T-cell (primary cell): ENCODE results near the gene WDFY4. TPM values are rescaled to one million over a fixed set of nuclear protein-coding genes. Genes with fewer than 3 reads are reported as not detected.

Source experiments
- ATAC-seq, 4 experiments: fragments of 200-7000 bp in 3 of 4; fragments of 150-1000 bp in 1 of 4; cut with Tn5 transposase; replicated peaks in 1 of 4; 1 replicate in 3 of 4; 2 replicates in 1 of 4; pipeline ENCODE4 v1.10.0; 2021; ENCODE audit warnings: moderate library complexity in 3 of 4, mild to moderate bottlenecking in 2 of 4, moderate number of reproducible peaks in 1 of 4
- CTCF ChIA-PET, 2 donors: fragments of 300-600 bp; sonication (Branson Sonifier 250); formaldehyde crosslinking; loops; one replicate each; lab custom pipeline; 2022; ENCODE audit warnings: antibody characterized with exemption in 2 of 2; lab: Charles Lee
- POLR2A ChIA-PET, 2 donors: fragments of 300-600 bp; sonication (Branson Sonifier 250); formaldehyde crosslinking; loops; one replicate each; lab custom pipeline; 2022; ENCODE audit warnings: antibody characterized with exemption in 2 of 2; lab: Charles Lee
- DNase-seq, 35 experiments: peaks; one replicate each; pipeline versions ENCODE4 v3.0.0 to v3.0.0-alpha.2; 2013 to 2023
- H3K27ac ChIP-seq: one replicate; pipeline ENCODE4 v1.5.1; 2013; ENCODE audit warnings: low read length
- H3K27me3 ChIP-seq, 2 experiments: replicated peaks in 1 of 2; 1 replicate in 1 of 2; 2 replicates in 1 of 2; pipeline versions ENCODE4 v1.6.1 to v1.7.0; 2013; ENCODE audit warnings: low read length in 1 of 2, mixed read lengths in 1 of 2; ENCODE audit not compliant: control insufficient read depth in 2 of 2, insufficient read depth in 2 of 2; ENCODE audit errors: extremely low read depth in 1 of 2
- H3K36me3 ChIP-seq, 2 donors: 1 replicate in 1 of 2; 2 replicates in 1 of 2; pipeline versions ENCODE4 v1.6.1 to v1.7.0; 2013; ENCODE audit warnings: low read length in 1 of 2; ENCODE audit not compliant: control insufficient read depth in 2 of 2, insufficient read depth in 1 of 2; ENCODE audit errors: extremely low read depth in 1 of 2
- H3K4me1 ChIP-seq, 2 experiments: 1 replicate in 1 of 2; 2 replicates in 1 of 2; pipeline versions ENCODE4 v1.6.1 to v1.7.0; 2013; ENCODE audit warnings: low read length in 2 of 2, mixed read lengths in 1 of 2; ENCODE audit not compliant: insufficient read depth in 2 of 2, control insufficient read depth in 1 of 2; ENCODE audit errors: extremely low read depth in 1 of 2
- H3K4me3 ChIP-seq, 2 donors: 1 replicate in 1 of 2; 2 replicates in 1 of 2; pipeline versions ENCODE4 v1.5.1 to v1.7.0; 2013; ENCODE audit warnings: mild to moderate bottlenecking in 2 of 2, low read length in 1 of 2, moderate library complexity in 1 of 2; ENCODE audit not compliant: control insufficient read depth in 1 of 2; ENCODE audit errors: extremely low read depth in 1 of 2
- H3K9me3 ChIP-seq: 2 replicates; pipeline ENCODE4 v1.7.0; 2013
- H3K27ac Mint-ChIP-seq, 2 donors: one replicate each; pipeline ENCODE4 v1.8.0; 2020 to 2021; ENCODE audit warnings: mild to moderate bottlenecking in 2 of 2, mixed read lengths in 2 of 2
- H3K27me3 Mint-ChIP-seq, 2 donors: one replicate each; pipeline ENCODE4 v1.8.0; 2021 to 2022; ENCODE audit warnings: mixed read lengths in 2 of 2
- H3K36me3 Mint-ChIP-seq: one replicate; pipeline ENCODE4 v1.8.0; 2021; ENCODE audit warnings: mixed read lengths
- H3K4me1 Mint-ChIP-seq, 3 donors: one replicate each; pipeline ENCODE4 v1.8.0; 2020 to 2022; ENCODE audit warnings: mixed read lengths in 3 of 3, mild to moderate bottlenecking in 1 of 3
- H3K4me3 Mint-ChIP-seq, 3 donors: one replicate each; pipeline ENCODE4 v1.8.0; 2020 to 2022; ENCODE audit warnings: mild to moderate bottlenecking in 3 of 3, mixed read lengths in 3 of 3, moderate library complexity in 3 of 3
- H3K9me3 Mint-ChIP-seq, 3 donors: one replicate each; pipeline ENCODE4 v1.8.0; 2020 to 2022; ENCODE audit warnings: mixed read lengths in 3 of 3
- WGBS: methylation state at CpG from one replicate; pipeline ENCODE4 v1.1.5; 2013; ENCODE audit warnings: missing lambda C conversion rate; ENCODE audit not compliant: insufficient coverage; 5-methylcytosine and 5-hydroxymethylcytosine counted together
- total RNA-seq, 35 experiments: library from RNA in 6 of 35; stranded (reverse) in 6 of 35; fragments of 120-200 nt in 1 of 35; gene quantifications; one replicate each; pipeline versions ENCODE4 v1.2.1 to v1.2.4 and lab custom pipeline; 2013 to 2026

WDFY4 gene
- total RNA-seq, 5 donors from 2014 or later (not counting 1 experiment from before 2014, with no cell fraction given), result 2.6 to 15.5 (median 4.2) TPM

DNA sequence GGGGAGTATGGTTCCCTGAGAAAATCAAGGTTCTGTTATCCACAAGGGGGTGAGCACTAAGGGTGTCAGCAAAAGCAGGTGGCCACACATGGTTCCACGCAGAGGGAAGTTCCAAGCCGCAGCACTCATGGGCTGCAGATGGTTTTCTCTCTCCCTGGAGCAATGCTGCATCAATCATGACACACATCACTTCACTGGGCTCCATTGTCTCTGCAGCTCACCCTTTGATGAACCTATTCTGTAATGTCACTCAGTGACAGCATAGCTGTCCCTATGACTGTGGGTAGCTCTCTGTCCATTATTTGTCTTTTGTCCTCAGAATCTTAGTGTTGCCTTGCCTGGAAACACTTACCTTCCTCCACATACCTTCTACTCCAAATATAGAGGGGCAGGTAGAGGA lies 220.2 kb downstream of the WDFY4 start:
- no CpG with 5 or more reads among the region's 2 CpGs for WGBS
- H3K36me3 Mint-ChIP-seq, result no peaks in the 10 kb centered on the region
- ChIA-PET POLR2A (no interaction called here), CTCF (no interaction called here)
- H3K9me3 Mint-ChIP-seq, result no peaks in the 10 kb centered on the region
- no peaks in the 10 kb centered on the region for H3K4me1 Mint-ChIP-seq
- no peak for ATAC-seq
- H3K36me3 ChIP-seq, result no peaks in the 10 kb centered on the region
- no peak overlapping the region for H3K4me3 Mint-ChIP-seq
- no peak overlapping the region for H3K4me3 ChIP-seq
- H3K9me3 ChIP-seq, result no peaks in the 10 kb centered on the region
- no peak overlapping the region for H3K27ac Mint-ChIP-seq
- H3K27me3 ChIP-seq, result peaks cover 0 to 11% of the 10 kb centered on the region in 2 experiments
- no peaks in the 10 kb centered on the region for H3K4me1 ChIP-seq
- H3K27me3 Mint-ChIP-seq, result no peaks in the 10 kb centered on the region
- H3K27ac ChIP-seq, result no peak overlapping the region
- no peak for DNase-seq

DNA sequence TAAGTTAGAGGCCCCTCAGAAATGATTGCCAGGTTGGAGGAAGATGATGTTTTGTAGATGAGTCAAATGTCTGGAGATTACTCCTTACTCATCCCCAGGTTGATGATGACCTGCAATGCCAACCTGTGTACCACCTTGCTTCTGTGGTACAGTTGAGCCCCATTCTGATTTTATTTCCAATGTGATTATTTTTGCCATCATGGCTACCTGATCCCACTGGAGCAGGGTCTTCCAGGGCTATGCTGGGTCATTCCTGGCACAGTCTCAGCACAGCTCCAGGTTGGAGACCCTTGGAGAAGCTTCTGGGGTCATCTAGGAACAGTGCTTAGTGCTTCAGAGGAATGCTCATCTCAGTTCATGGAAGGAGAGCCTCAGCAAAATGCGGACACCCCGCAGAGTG lies 220.6 kb downstream of the WDFY4 start:
- Mint-ChIP-seq H3K9me3 (no peaks in the 10 kb centered on the region), H3K27me3 (no peaks in the 10 kb centered on the region), H3K27ac (no peak overlapping the region), H3K4me3 (no peak overlapping the region), H3K36me3 (no peaks in the 10 kb centered on the region), H3K4me1 (no peaks in the 10 kb centered on the region)
- Histone ChIP-seq H3K27ac (no peak overlapping the region), H3K9me3 (no peaks in the 10 kb centered on the region), H3K36me3 (no peaks in the 10 kb centered on the region), H3K4me1 (no peaks in the 10 kb centered on the region), H3K4me3 (no peak overlapping the region), H3K27me3 (peaks cover 0 to 11% of the 10 kb centered on the region in 2 experiments)
- 87% methylated on average over 2 of the region's 2 CpGs for WGBS
- DNase-seq, result no peak
- ChIA-PET POLR2A (no interaction called here), CTCF (no interaction called here)
- ATAC-seq, result no peak

DNA sequence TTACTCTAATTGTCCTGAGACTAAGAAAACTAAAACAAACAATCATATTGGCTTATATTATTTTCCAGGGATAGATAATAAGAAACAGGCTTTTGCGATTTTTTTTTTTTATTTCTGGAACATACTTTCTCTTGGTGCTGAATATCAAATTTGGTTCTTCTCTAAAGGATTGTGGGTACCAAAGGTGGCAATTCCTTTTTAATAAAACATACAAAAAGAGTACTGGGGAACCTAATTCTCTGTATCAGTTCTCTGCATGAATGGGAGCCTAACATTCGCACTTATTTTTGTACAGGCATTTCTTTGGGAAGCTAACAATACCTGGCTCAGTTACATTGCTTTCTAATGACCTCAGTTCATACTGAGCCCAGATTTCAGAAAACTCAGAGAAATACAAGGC lies 222.2 kb downstream of the WDFY4 start:
- Mint-ChIP-seq H3K36me3 (no peaks in the 10 kb centered on the region), H3K27me3 (no peaks in the 10 kb centered on the region), H3K4me1 (no peaks in the 10 kb centered on the region), H3K4me3 (no peak overlapping the region), H3K27ac (no peak overlapping the region), H3K9me3 (no peaks in the 10 kb centered on the region)
- ATAC-seq, result no peak
- no peaks in the 10 kb centered on the region for H3K4me1 ChIP-seq
- ChIA-PET CTCF (no interaction called here), POLR2A (no interaction called here)
- H3K27me3 ChIP-seq, result peaks cover 0 to 11% of the 10 kb centered on the region in 2 experiments
- H3K9me3 ChIP-seq, result no peaks in the 10 kb centered on the region
- no peak overlapping the region for H3K27ac ChIP-seq
- WGBS, result no CpG with 5 or more reads among the region's 2 CpGs
- no peak for DNase-seq
- H3K4me3 ChIP-seq, result no peak overlapping the region
- H3K36me3 ChIP-seq, result no peaks in the 10 kb centered on the region

DNA sequence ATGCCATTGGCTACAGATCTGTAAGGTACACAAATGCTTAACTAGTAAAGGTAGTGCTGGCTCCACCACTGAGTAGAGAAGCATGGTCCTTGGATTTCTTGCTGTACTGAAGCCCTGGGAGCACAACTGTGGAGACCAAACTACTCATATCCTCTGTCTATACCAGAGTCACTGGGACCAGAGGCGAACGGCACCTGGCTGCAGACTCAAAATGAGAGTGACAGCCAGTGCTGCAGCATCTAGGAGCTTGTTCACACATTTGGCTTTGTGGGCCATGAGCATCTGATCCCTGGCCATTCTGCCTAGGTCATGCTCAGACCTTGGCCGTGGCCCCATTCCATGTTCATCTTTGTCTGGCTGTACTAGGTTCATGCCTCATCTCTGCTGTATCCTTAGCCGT lies 223.1 kb downstream of the WDFY4 start:
- ChIA-PET POLR2A (no interaction called here), CTCF (no interaction called here)
- H3K9me3 Mint-ChIP-seq, result no peaks in the 10 kb centered on the region
- H3K4me3 Mint-ChIP-seq, result no peak overlapping the region
- no peaks in the 10 kb centered on the region for H3K9me3 ChIP-seq
- H3K4me1 ChIP-seq, result no peaks in the 10 kb centered on the region
- WGBS, result 63% methylated on average over 4 of the region's 4 CpGs
- no peak overlapping the region for H3K4me3 ChIP-seq
- no peak overlapping the region for H3K27ac Mint-ChIP-seq
- no peaks in the 10 kb centered on the region for H3K4me1 Mint-ChIP-seq
- no peaks in the 10 kb centered on the region for H3K27me3 Mint-ChIP-seq
- H3K36me3 Mint-ChIP-seq, result no peaks in the 10 kb centered on the region
- H3K27ac ChIP-seq, result no peak overlapping the region
- no peak for ATAC-seq
- no peaks in the 10 kb centered on the region for H3K36me3 ChIP-seq
- H3K27me3 ChIP-seq, result peaks cover 0 to 11% of the 10 kb centered on the region in 2 experiments
- no peak for DNase-seq

DNA sequence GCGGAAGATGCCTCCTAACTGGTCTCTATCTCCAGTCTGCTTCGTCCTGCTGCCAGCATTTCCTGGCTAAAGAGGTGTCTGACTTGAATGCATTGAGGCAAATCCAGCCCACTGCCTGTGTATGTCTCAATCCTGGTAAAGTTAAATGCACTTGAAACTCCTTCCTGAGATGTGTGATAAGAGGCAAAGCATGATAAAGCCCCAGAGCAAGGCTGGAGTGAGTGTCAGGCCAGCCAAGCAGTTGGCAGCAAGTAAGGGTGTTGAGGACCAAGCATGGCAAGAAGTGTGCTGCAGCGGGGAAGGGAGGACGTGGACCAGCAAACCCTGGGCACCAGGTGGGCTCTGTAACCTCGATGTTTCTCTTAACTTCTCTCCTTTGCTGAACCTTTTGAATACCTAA lies 225.9 kb downstream of the WDFY4 start:
- Histone ChIP-seq H3K27me3 (peaks cover 0 to 8% of the 10 kb centered on the region in 2 experiments), H3K4me3 (no peak overlapping the region), H3K9me3 (no peaks in the 10 kb centered on the region), H3K36me3 (no peaks in the 10 kb centered on the region), H3K4me1 (no peaks in the 10 kb centered on the region), H3K27ac (no peak overlapping the region)
- Mint-ChIP-seq H3K4me3 (no peak overlapping the region), H3K27ac (no peak overlapping the region), H3K9me3 (no peaks in the 10 kb centered on the region), H3K27me3 (peaks cover 6% of the 10 kb centered on the region in 2 donors), H3K4me1 (no peaks in the 10 kb centered on the region), H3K36me3 (no peaks in the 10 kb centered on the region)
- POLR2A ChIA-PET, result no interaction called here
- ATAC-seq (no peak), DNase-seq (no peak)
- 80% methylated on average over 2 of the region's 5 CpGs for WGBS
- CTCF ChIA-PET, result no interaction called here

DNA sequence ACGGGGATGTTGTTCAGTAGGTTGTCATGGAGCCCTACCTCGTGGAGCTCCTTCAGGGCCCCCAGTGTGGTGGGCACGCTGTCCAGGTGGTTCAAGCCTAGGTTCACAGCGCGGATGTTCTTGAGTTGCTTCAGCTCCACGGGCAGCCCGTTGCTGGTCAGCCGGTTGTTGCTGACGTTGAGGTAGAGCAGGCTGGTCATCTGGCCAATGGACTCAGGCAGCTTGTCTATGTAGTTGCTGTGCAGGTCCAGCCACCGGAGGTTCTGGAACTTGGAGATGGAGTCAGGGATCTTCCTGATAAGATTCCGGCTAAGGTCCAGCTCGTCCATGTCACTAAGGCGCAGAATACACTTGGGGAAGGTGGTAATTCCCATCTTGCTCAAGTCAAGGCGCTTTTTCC lies 229.0 kb downstream of the WDFY4 start:
- 84% methylated on average over 10 of the region's 14 CpGs for WGBS

DNA sequence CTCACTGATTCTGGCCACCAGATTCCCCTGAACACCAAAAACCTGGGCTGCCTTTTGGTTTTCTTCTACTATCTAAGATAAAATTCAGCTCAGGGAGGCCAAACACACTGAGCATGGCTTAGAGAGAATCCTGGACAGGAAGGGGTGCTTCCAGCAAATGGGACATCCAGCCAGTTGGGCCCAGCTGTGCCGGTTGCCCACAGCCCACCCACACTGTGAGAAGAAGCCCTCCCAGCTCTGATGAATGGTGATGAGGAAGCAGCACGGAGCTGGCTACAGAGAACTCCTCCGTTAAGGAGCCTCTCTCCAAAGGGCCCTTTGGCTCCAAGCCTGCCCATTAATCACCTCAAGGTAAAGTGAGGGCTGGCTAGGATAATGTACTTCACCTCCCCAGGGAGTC lies 239.1 kb downstream of the WDFY4 start:
- DNase-seq (no peak), ATAC-seq (no peak)
- no peaks in the 10 kb centered on the region for H3K27me3 Mint-ChIP-seq
- H3K36me3 ChIP-seq, result no peaks in the 10 kb centered on the region
- H3K27me3 ChIP-seq, result peaks cover 0 to 10% of the 10 kb centered on the region in 2 experiments
- H3K4me3 ChIP-seq, result no peak overlapping the region
- H3K4me3 Mint-ChIP-seq, result no peak overlapping the region
- H3K9me3 Mint-ChIP-seq, result no peaks in the 10 kb centered on the region
- WGBS, result no CpG with 5 or more reads among the region's 3 CpGs
- no peaks in the 10 kb centered on the region for H3K4me1 ChIP-seq
- no peak overlapping the region for H3K27ac Mint-ChIP-seq
- ChIA-PET CTCF (no interaction called here), POLR2A (no interaction called here)
- H3K36me3 Mint-ChIP-seq, result no peaks in the 10 kb centered on the region
- no peaks in the 10 kb centered on the region for H3K9me3 ChIP-seq
- no peak overlapping the region for H3K27ac ChIP-seq
- H3K4me1 Mint-ChIP-seq, result no peaks in the 10 kb centered on the region

More for the DNA sequence above, 229.0 kb downstream of the WDFY4 start:
- ChIA-PET CTCF (no interaction called here), POLR2A (no interaction called here)
- no peak overlapping the region for H3K4me3 Mint-ChIP-seq
- H3K27ac ChIP-seq, result no peak overlapping the region
- H3K36me3 Mint-ChIP-seq, result no peaks in the 10 kb centered on the region
- no peak overlapping the region for H3K4me3 ChIP-seq
- H3K4me1 ChIP-seq, result no peaks in the 10 kb centered on the region
- H3K36me3 ChIP-seq, result no peaks in the 10 kb centered on the region
- H3K9me3 ChIP-seq, result no peaks in the 10 kb centered on the region
- DNase-seq (no peak), ATAC-seq (no peak)
- no peaks in the 10 kb centered on the region for H3K9me3 Mint-ChIP-seq
- H3K4me1 Mint-ChIP-seq, result no peaks in the 10 kb centered on the region
- H3K27me3 ChIP-seq, result peaks cover 0 to 3% of the 10 kb centered on the region in 2 experiments
- H3K27me3 Mint-ChIP-seq, result peaks cover 6 to 14% of the 10 kb centered on the region in 2 donors
- no peak overlapping the region for H3K27ac Mint-ChIP-seq
